Loucy (cell line): Measurements from ENCODE around the gene DLGAP1.

Experiments used
- CTCF ChIP-seq: fragments of 200-600 bp; sonication (generic); conservative IDR thresholded peaks from 2 replicates; pipeline ENCODE4 v1.5.1; 2014; ENCODE audit warnings: mild to moderate bottlenecking, antibody characterized with exemption, low read length
- EZH2phosphoT487 ChIP-seq: fragments of 200-600 bp; IDR thresholded peaks from 2 replicates; pipeline ENCODE4 v1.6.1; 2018; ENCODE audit warnings: antibody characterized with exemption, mild to moderate bottlenecking, moderate library complexity, borderline replicate concordance

GRCh38 chr18:3461704-3462103 lies 993.4 kb downstream of the DLGAP1 start:
- TF ChIP-seq CTCF (no peak), EZH2phosphoT487 (no peak)
